K562 (cell line): ENCODE measurements around the gene ARFGAP1. TPM values are rescaled to one million over a fixed set of nuclear protein-coding genes. Genes with fewer than 3 reads are reported as not detected.

Experiments
- CBX3 ChIP-seq, 2 experiments: IDR thresholded peaks; 1 replicate in 1 of 2; 2 replicates in 1 of 2; pipeline ENCODE4 v1.6.1; 2012; ENCODE audit warnings: inconsistent platforms in 2 of 2, low read length in 2 of 2, borderline replicate concordance in 1 of 2, control low read depth in 1 of 2
- CREB1 ChIP-seq, 2 experiments: sonication (generic) in 1 of 2; formaldehyde crosslinking in 1 of 2; IDR thresholded peaks; 2 replicates each; pipeline versions ENCODE4 v1.6.1 to v1.8.0; 2012 to 2022; ENCODE audit warnings: inconsistent platforms in 1 of 2, mild to moderate bottlenecking in 1 of 2, missing genetic modification reagents in 1 of 2, moderate library complexity in 1 of 2
- CREM ChIP-seq: IDR thresholded peaks from 2 replicates; pipeline ENCODE4 v1.6.1; 2014; ENCODE audit warnings: antibody characterized with exemption, low read depth
- ETV1 ChIP-seq: fragments of 450-650 bp; conservative IDR thresholded peaks from 2 replicates; pipeline ENCODE4 v1.6.1; 2016; ENCODE audit warnings: missing genetic modification characterization, control low read depth, low read depth, missing compliant biosample characterization
- FOXJ2 ChIP-seq: fragments of 200-800 bp; sonication (Bioruptor generic); IDR thresholded peaks from 2 replicates; pipeline ENCODE4 v1.6.1; 2016; ENCODE audit warnings: missing genetic modification characterization, missing compliant biosample characterization
- HMGN3 ChIP-seq: IDR thresholded peaks from 2 replicates; pipeline ENCODE4 v1.6.1; 2011; ENCODE audit warnings: borderline replicate concordance, low read depth, mild to moderate bottlenecking, mixed read lengths, low read length; ENCODE audit not compliant: insufficient read length; ENCODE audit errors: extremely low read depth
- HSF4 ChIP-seq: fragments of 250-450 bp; sonication (Bioruptor Pico); IDR thresholded peaks from 2 replicates; pipeline ENCODE4 v2.1.2; 2022; ENCODE audit warnings: mild to moderate bottlenecking, moderate library complexity, borderline replicate concordance
- KDM4B ChIP-seq, 2 experiments: fragments of 450-650 bp in 1 of 2; sonication (generic) in 1 of 2; IDR thresholded peaks; 2 replicates each; pipeline ENCODE4 v1.6.1; 2016 to 2017; ENCODE audit warnings: borderline replicate concordance in 2 of 2, antibody characterized with exemption in 1 of 2, low read depth in 1 of 2, mild to moderate bottlenecking in 1 of 2
- MEF2A ChIP-seq: IDR thresholded peaks from 2 replicates; pipeline ENCODE4 v1.6.1; 2011; ENCODE audit warnings: low read depth, mild to moderate bottlenecking, low read length, moderate library complexity; ENCODE audit not compliant: control insufficient read depth
- MITF ChIP-seq: IDR thresholded peaks from 2 replicates; pipeline ENCODE4 v1.6.1; 2014; ENCODE audit warnings: antibody characterized with exemption
- NR1H2 ChIP-seq: sonication (generic); formaldehyde crosslinking; IDR thresholded peaks from 2 replicates; pipeline ENCODE4 v1.4.0; 2020; ENCODE audit warnings: mild to moderate bottlenecking, missing genetic modification reagents
- PKNOX1 ChIP-seq: fragments of 450-650 bp; IDR thresholded peaks from 2 replicates; pipeline ENCODE4 v1.6.1; 2016
- RAD21 ChIP-seq, 2 experiments: fragments of 250-450 bp in 1 of 2; fragments of 450-650 bp in 1 of 2; sonication (Bioruptor Pico) in 1 of 2; formaldehyde crosslinking in 1 of 2; IDR thresholded peaks in 1 of 2; conservative IDR thresholded peaks in 1 of 2; 2 replicates each; pipeline versions ENCODE4 v1.4.0 to v1.8.0; 2020 to 2022; ENCODE audit warnings: mild to moderate bottlenecking in 2 of 2, moderate library complexity in 1 of 2
- TAF9B ChIP-seq: fragments of 450-650 bp; IDR thresholded peaks from 2 replicates; pipeline ENCODE4 v1.6.1; 2018; ENCODE audit warnings: mild to moderate bottlenecking; ENCODE audit not compliant: partially characterized antibody
- TRIM24 ChIP-seq, 2 experiments: fragments of 450-650 bp; IDR thresholded peaks; 2 replicates each; pipeline ENCODE4 v1.6.1; 2016
- USF1 ChIP-seq: sonication (generic); formaldehyde crosslinking; IDR thresholded peaks from 2 replicates; pipeline ENCODE4 v1.9.0; 2022; ENCODE audit warnings: mild to moderate bottlenecking, missing genetic modification reagents
- USF2 ChIP-seq: sonication (generic); formaldehyde crosslinking; IDR thresholded peaks from 2 replicates; pipeline ENCODE4 v1.5.0; 2020; ENCODE audit warnings: missing genetic modification reagents
- YY1 ChIP-seq, 3 experiments: IDR thresholded peaks; 2 replicates each; pipeline ENCODE4 v1.6.1; 2011; ENCODE audit warnings: low read length in 2 of 3, mild to moderate bottlenecking in 2 of 3, moderate library complexity in 2 of 3, borderline replicate concordance in 1 of 3, control low read depth in 1 of 3, low read depth in 1 of 3; ENCODE audit not compliant: insufficient read depth in 3 of 3, insufficient replicate concordance in 2 of 3, control insufficient read depth in 1 of 3, insufficient read length in 1 of 3; ENCODE audit errors: extremely low read depth in 1 of 3
- ZNF347 ChIP-seq: fragments of 450-650 bp; formaldehyde crosslinking; IDR thresholded peaks from 2 replicates; pipeline ENCODE4 v1.4.0; 2020; ENCODE audit warnings: low read depth, mild to moderate bottlenecking, moderate library complexity
- ZNF431 ChIP-seq: sonication (generic); formaldehyde crosslinking; IDR thresholded peaks from 2 replicates; pipeline ENCODE4 v1.8.0; 2022; ENCODE audit warnings: mild to moderate bottlenecking, missing genetic modification reagents
- ZNF668 ChIP-seq: fragments of 250-450 bp; sonication (Bioruptor Pico); IDR thresholded peaks from 2 replicates; pipeline ENCODE4 v1.8.0; 2022; ENCODE audit warnings: mild to moderate bottlenecking, inconsistent platforms
- ZNF695 ChIP-seq: fragments of 450-650 bp; formaldehyde crosslinking; IDR thresholded peaks from 2 replicates; pipeline ENCODE4 v1.4.0; 2020; ENCODE audit warnings: mild to moderate bottlenecking, moderate library complexity
- polyA plus RNA-seq, 8 experiments: library from polyadenylated mRNA; depleted of rRNA in 4 of 8; stranded (reverse) in 5 of 8; unstranded in 3 of 8; fragments of >200 nt; fragmentation: Nextera tagmentation in 2 of 8; fragmentation: Illumina TruSeq in 1 of 8; extraction: Ambion mirVana in 2 of 8; extraction: Trizol in 1 of 8; gene quantifications; 2 replicates each; pipeline versions ENCODE4 v1.2.1 to v1.2.3, GENCODE V29; 2011 to 2014; ENCODE audit warnings: inconsistent platforms in 1 of 8, missing spikeins in 1 of 8
- total RNA-seq, 7 experiments: library from RNA; depleted of rRNA in 6 of 7; stranded (reverse); fragments of >200 nt in 6 of 7; fragmentation: Illumina TruSeq in 2 of 7; extraction: Trizol in 2 of 7; gene quantifications; 2 replicates each; pipeline versions ENCODE4 v1.2.1 to v1.2.3, GENCODE V29; 2011 to 2021; ENCODE audit warnings: low replicate concordance in 1 of 7

The ARFGAP1 gene
- total and polyA plus RNA-seq, 9 of the 15 experiments (the other 6 are each of a cell fraction or from before 2014, with no cell fraction given), result 0.53 to 102 (median 33.5) TPM

GRCh38 chr20:63238514-63239125 is 34.0 kb upstream of the ARFGAP1 start (continued):
- peak; percentile 9; the same call in 1 of the 2 replicates for TF ChIP-seq PKNOX1
- no peak for TF ChIP-seq CBX3 (IDR thresholded peaks at IDR 0.05; ENCODE audit: borderline replicate concordance in 1 of 2, low read length in 2 of 2)
- no peak for TF ChIP-seq KDM4B (IDR thresholded peaks at IDR 0.05; ENCODE audit: borderline replicate concordance in 2 of 2, low read depth in 1 of 2)
- no peak for TF ChIP-seq ZNF431 (CRISPR knock-in tag)
- TF ChIP-seq NR1H2 (CRISPR knock-in tag), result no peak
- 0 out of 2 replicates have a peak, but pooled peaks have one; percentile 34 for TF ChIP-seq CREM
- 0 out of 2 replicates have a peak, but pooled peaks have one; percentile 40 for TF ChIP-seq MITF
- TF ChIP-seq MEF2A, result no peak
- TF ChIP-seq RAD21 (CRISPR knock-in tag; conservative IDR thresholded peaks at IDR 0.05 in 1 of 2, IDR thresholded peaks at IDR 0.05 in 1 of 2), result peak in 1 of 2 experiments; percentile 27; a peak in 1 of 4 replicates
- no peak for TF ChIP-seq ZNF695 (CRISPR knock-in tag)
- peak; percentile 73 for TF ChIP-seq USF2
- TF ChIP-seq ZNF668 (CRISPR knock-in tag), result no peak
- no peak for TF ChIP-seq ETV1 (tag)
- TF ChIP-seq HSF4 (CRISPR knock-in tag), result no peak
- no peak for TF ChIP-seq ZNF347
- no peak for TF ChIP-seq FOXJ2 (tag)
- peak; percentile 27; the same call in 1 of the 2 replicates for TF ChIP-seq CREB1 (IDR thresholded peaks at IDR 0.05)
- no peak for TF ChIP-seq CREB1 (CRISPR knock-in tag; IDR thresholded peaks at IDR 0.05)
- peak; percentile 75 for TF ChIP-seq USF1 (CRISPR knock-in tag)
- no peak for TF ChIP-seq HMGN3
- no peak for TF ChIP-seq TRIM24 (IDR thresholded peaks at IDR 0.05)
- TF ChIP-seq TAF9B, result no peak
- no peak for TF ChIP-seq YY1 (IDR thresholded peaks at IDR 0.05; ENCODE audit: borderline replicate concordance in 1 of 3, control insufficient read depth in 1 of 3, extremely low read depth in 1 of 3, insufficient read depth in 3 of 3, insufficient read length in 1 of 3, insufficient replicate concordance in 2 of 3, low read depth in 1 of 3, low read length in 2 of 3)
